H1 (cell line): ENCODE data around the gene ACTG1. TPM values are rescaled to one million over a fixed set of nuclear protein-coding genes. Genes with fewer than 3 reads are reported as not detected.

Source experiments
- CTCF ChIA-PET: fragments of 300-600 bp; sonication (Branson Sonifier 250); formaldehyde crosslinking; loops from one replicate; lab custom pipeline; 2021; ENCODE audit not compliant: partially characterized antibody; lab: Charles Lee
- POLR2A ChIA-PET: fragments of 300-600 bp; sonication (Branson Sonifier 250); formaldehyde crosslinking; loops from one replicate; lab custom pipeline; 2021; ENCODE audit warnings: inconsistent platforms; ENCODE audit not compliant: partially characterized antibody; lab: Charles Lee
- DNase-seq, 2 experiments: peaks; one replicate each; pipeline versions ENCODE4 v3.0.0 to v3.0.0-alpha.2; 2010 to 2022; ENCODE audit warnings: low spot score in 2 of 2, low read depth in 1 of 2, mixed read lengths in 1 of 2
- FAIRE-seq: peaks from 2 replicates; lab custom pipeline; 2011; peaks lifted over from hg19 to GRCh38; lab: Jason Lieb, UNC
- H2AFZ ChIP-seq: 2 replicates; pipeline ENCODE4 v1.8.1; 2012; ENCODE audit warnings: low read length, inconsistent platforms
- H2AK5ac ChIP-seq: 2 replicates; pipeline ENCODE4 v1.6.1; 2013; ENCODE audit warnings: low read depth, low read length
- H2BK120ac ChIP-seq: replicated peaks from 2 replicates; pipeline ENCODE3; 2013; ENCODE audit warnings: low read depth, low read length, inconsistent platforms
- H2BK12ac ChIP-seq: 2 replicates; pipeline ENCODE4 v1.6.1; 2013; ENCODE audit warnings: low read depth, low read length
- H2BK15ac ChIP-seq: 2 replicates; pipeline ENCODE4 v1.6.1; 2013; ENCODE audit warnings: low read length
- H2BK20ac ChIP-seq: 2 replicates; pipeline ENCODE4 v1.6.1; 2013; ENCODE audit warnings: low read length
- H2BK5ac ChIP-seq: 2 replicates; pipeline ENCODE4 v1.6.1; 2013; ENCODE audit warnings: low read depth, low read length
- H3K14ac ChIP-seq: 2 replicates; pipeline ENCODE4 v1.6.1; 2013; ENCODE audit warnings: inconsistent platforms; ENCODE audit not compliant: insufficient read length
- H3K18ac ChIP-seq: 2 replicates; pipeline ENCODE4 v1.6.1; 2013; ENCODE audit warnings: low read length; ENCODE audit errors: extremely low read depth
- H3K23ac ChIP-seq: 2 replicates; pipeline ENCODE4 v1.6.1; 2013; ENCODE audit warnings: inconsistent platforms; ENCODE audit not compliant: insufficient read length
- H3K23me2 ChIP-seq: 2 replicates; pipeline ENCODE4 v1.6.1; 2013; ENCODE audit warnings: low read depth, low read length
- H3K27ac ChIP-seq: 2 replicates; pipeline ENCODE4 v1.6.1; 2011; ENCODE audit warnings: low read depth, low read length, inconsistent platforms
- H3K27me3 ChIP-seq, 4 experiments: replicated peaks in 1 of 4; 1 replicate in 1 of 4; 2 replicates in 3 of 4; pipeline versions ENCODE4 v1.6.1 to v1.8.1; 2011 to 2013; ENCODE audit warnings: low read length in 3 of 4, mild to moderate bottlenecking in 3 of 4, inconsistent platforms in 2 of 4, mixed read lengths in 2 of 4, moderate library complexity in 1 of 4; ENCODE audit not compliant: control insufficient read depth in 3 of 4, insufficient read depth in 3 of 4; ENCODE audit errors: extremely low read depth in 1 of 4
- H3K36me3 ChIP-seq, 4 experiments: 2 replicates each; pipeline versions ENCODE4 v1.6.1 to v1.8.1; 2011 to 2013; ENCODE audit warnings: mild to moderate bottlenecking in 4 of 4, low read length in 3 of 4, moderate library complexity in 2 of 4, control low read depth in 1 of 4, inconsistent platforms in 1 of 4; ENCODE audit not compliant: insufficient read depth in 4 of 4, control insufficient read depth in 2 of 4
- H3K4ac ChIP-seq: replicated peaks from 2 replicates; pipeline ENCODE3; 2013; ENCODE audit warnings: low read length, low read depth, mixed read lengths, inconsistent platforms; ENCODE audit not compliant: insufficient read length
- H3K4me1 ChIP-seq, 4 experiments: replicated peaks in 1 of 4; 1 replicate in 1 of 4; 2 replicates in 3 of 4; pipeline versions ENCODE4 v1.6.1 to v1.8.1; 2011 to 2013; ENCODE audit warnings: low read length in 3 of 4, inconsistent platforms in 2 of 4, mixed read lengths in 1 of 4; ENCODE audit not compliant: insufficient read depth in 4 of 4, control insufficient read depth in 3 of 4
- H3K4me2 ChIP-seq, 2 experiments: 2 replicates each; pipeline versions ENCODE4 v1.6.1 to v1.8.1; 2011 to 2013; ENCODE audit warnings: low read depth in 2 of 2, low read length in 2 of 2, control low read depth in 1 of 2, inconsistent platforms in 1 of 2, mild to moderate bottlenecking in 1 of 2; ENCODE audit not compliant: insufficient read depth in 1 of 2
- H3K4me3 ChIP-seq, 4 experiments: fragments of 200-600, 300-600 bp in 1 of 4; sonication (generic), shearing (Covaris generic), sonication (Bioruptor Twin) in 1 of 4; 2 replicates each; pipeline versions ENCODE4 v1.5.1 to v1.8.1; 2011 to 2016; ENCODE audit warnings: low read length in 4 of 4, low read depth in 3 of 4, control low read depth in 2 of 4, inconsistent platforms in 2 of 4, mild to moderate bottlenecking in 2 of 4, mixed read lengths in 1 of 4, moderate library complexity in 1 of 4; ENCODE audit not compliant: insufficient read depth in 2 of 4; ENCODE audit errors: extremely low read depth in 1 of 4
- H3K56ac ChIP-seq: replicated peaks from 2 replicates; pipeline ENCODE3; 2013; ENCODE audit warnings: low read depth, mild to moderate bottlenecking, mixed read lengths, low read length, inconsistent platforms; ENCODE audit not compliant: insufficient read length
- H3K79me1 ChIP-seq: 2 replicates; pipeline ENCODE4 v1.6.1; 2013; ENCODE audit warnings: low read depth, low read length, control low read depth
- H3K79me2 ChIP-seq, 2 experiments: 2 replicates each; pipeline versions ENCODE4 v1.6.1 to v1.8.1; 2012 to 2013; ENCODE audit warnings: low read length in 2 of 2, mild to moderate bottlenecking in 2 of 2, inconsistent platforms in 1 of 2; ENCODE audit not compliant: insufficient read depth in 2 of 2, control insufficient read depth in 1 of 2
- H3K9ac ChIP-seq, 4 experiments: replicated peaks in 1 of 4; 1 replicate in 1 of 4; 2 replicates in 3 of 4; pipeline versions ENCODE4 v1.6.1 to v1.8.1; 2011 to 2013; ENCODE audit warnings: low read depth in 3 of 4, low read length in 3 of 4, control low read depth in 2 of 4, mild to moderate bottlenecking in 2 of 4, moderate library complexity in 2 of 4, inconsistent platforms in 1 of 4; ENCODE audit errors: extremely low read depth in 1 of 4
- H3K9me3 ChIP-seq, 2 experiments: 2 replicates each; pipeline versions ENCODE4 v1.6.1 to v1.8.1; 2012 to 2013; ENCODE audit warnings: mild to moderate bottlenecking in 2 of 2, moderate library complexity in 2 of 2, control low read depth in 1 of 2, inconsistent platforms in 1 of 2, low read depth in 1 of 2, low read length in 1 of 2, mixed read lengths in 1 of 2; ENCODE audit not compliant: insufficient read depth in 2 of 2
- H4K20me1 ChIP-seq, 2 experiments: replicated peaks in 1 of 2; 2 replicates each; pipeline versions ENCODE3 to v1.8.1; 2011 to 2013; ENCODE audit warnings: inconsistent platforms in 2 of 2, low read length in 2 of 2, mild to moderate bottlenecking in 1 of 2; ENCODE audit not compliant: insufficient read depth in 2 of 2, control insufficient read depth in 1 of 2
- H4K5ac ChIP-seq: 2 replicates; pipeline ENCODE4 v1.6.1; 2013; ENCODE audit warnings: low read length, low read depth, mixed read lengths, inconsistent platforms; ENCODE audit not compliant: insufficient read length
- H4K8ac ChIP-seq: 2 replicates; pipeline ENCODE4 v1.8.0; 2013; ENCODE audit warnings: mild to moderate bottlenecking, moderate library complexity, low read length, inconsistent platforms; ENCODE audit not compliant: insufficient read depth; ENCODE audit errors: extremely low read depth
- H4K91ac ChIP-seq: replicated peaks from 2 replicates; pipeline ENCODE3; 2013; ENCODE audit warnings: low read length, mixed read lengths, inconsistent platforms; ENCODE audit not compliant: insufficient read length
- ATF3 ChIP-seq: IDR thresholded peaks from 2 replicates; pipeline ENCODE4 v1.6.1; 2011; ENCODE audit warnings: low read depth, mild to moderate bottlenecking, low read length; ENCODE audit not compliant: insufficient read depth
- CHD1 ChIP-seq: IDR thresholded peaks from 2 replicates; pipeline ENCODE4 v1.6.1; 2012; ENCODE audit warnings: low read depth, low read length, improper control_type of control experiment
- FOSL1 ChIP-seq: IDR thresholded peaks from 2 replicates; pipeline ENCODE4 v1.6.1; 2011; ENCODE audit warnings: mild to moderate bottlenecking, low read depth, low read length, moderate library complexity; ENCODE audit not compliant: insufficient read depth
- KDM4A ChIP-seq: IDR thresholded peaks from one replicate; pipeline ENCODE4 v1.7.1; 2012; ENCODE audit warnings: low read depth, mild to moderate bottlenecking, moderate library complexity, low read length, inconsistent platforms; ENCODE audit not compliant: severe bottlenecking
- PHF8 ChIP-seq: fragments of 200-600 bp; sonication (generic); conservative IDR thresholded peaks from 2 replicates; pipeline ENCODE4 v1.7.1; 2012; ENCODE audit warnings: low read depth, mild to moderate bottlenecking, inconsistent platforms, low read length, moderate library complexity
- SIX5 ChIP-seq: IDR thresholded peaks from 2 replicates; pipeline ENCODE4 v1.6.1; 2011; ENCODE audit warnings: mild to moderate bottlenecking, low read depth, low read length
- TAF7 ChIP-seq: optimal IDR thresholded peaks from 2 replicates; pipeline ENCODE3; 2011; ENCODE audit warnings: low read depth, mild to moderate bottlenecking, inconsistent platforms, low read length, moderate library complexity, borderline replicate concordance
- TBP ChIP-seq: IDR thresholded peaks from 2 replicates; pipeline ENCODE4 v1.6.1; 2011; ENCODE audit warnings: low read depth, low read length, improper control_type of control experiment
- USF2 ChIP-seq: IDR thresholded peaks from 2 replicates; pipeline ENCODE4 v1.6.1; 2011; ENCODE audit warnings: low read length, improper control_type of control experiment
- WGBS, 2 experiments: shearing (Covaris generic) in 1 of 2; methylation state at CpG; one replicate each; pipeline versions ENCODE4 v1.1.6 to v1.1.7; 2013 to 2015; ENCODE audit warnings: low lambda C conversion rate in 2 of 2, mixed read lengths in 2 of 2, inconsistent platforms in 1 of 2, low coverage in 1 of 2, missing lambda C conversion rate in 1 of 2; ENCODE audit not compliant: insufficient replicate concordance in 2 of 2, insufficient coverage in 1 of 2, insufficient read length in 1 of 2; ENCODE audit errors: extremely low coverage in 1 of 2, missing lambda C conversion rate in 1 of 2; 5-methylcytosine and 5-hydroxymethylcytosine counted together
- polyA plus RNA-seq, 7 experiments: library from polyadenylated mRNA; depleted of rRNA in 3 of 7; stranded (reverse) in 5 of 7; unstranded in 2 of 7; fragments of >200 nt in 5 of 7; fragments of 200-250 nt in 2 of 7; gene quantifications; 1 replicate in 5 of 7; 2 replicates in 1 of 7; 4 replicates in 1 of 7; pipeline versions ENCODE4 v1.2.1 to v1.2.3, GENCODE V29; 2011 to 2013; ENCODE audit warnings: missing spikeins in 2 of 7, mixed read lengths in 2 of 7
- total RNA-seq: library from RNA; stranded (reverse); fragmentation: NEBNext Ultra II Directional; extraction: Animal tissue kit (Norgen Biotek cat#: 25700); gene quantifications from 2 replicates; pipeline ENCODE4 v1.2.1, GENCODE V29; 2021

ACTG1 gene
- total and polyA plus RNA-seq, 2 of the 8 experiments (the other 6 are each of a cell fraction or from before 2014, with no cell fraction given), result 3,535 to 5,010 TPM

- Histone ChIP-seq H4K8ac (peak within 1 kb of the TSS; percentile 87), H3K27ac (peak within 1 kb of the TSS; percentile 13; the same call in 1 of the 2 replicates), H4K5ac (peak within 1 kb of the TSS; percentile 84), H2BK20ac (no peak within 1 kb of the TSS), H3K4ac (peak within 1 kb of the TSS; percentile 5), H3K56ac (peak within 1 kb of the TSS; percentile 70), H2BK120ac (no peak within 1 kb of the TSS), H3K18ac (peak within 1 kb of the TSS; percentile 90), H3K9me3 (no peaks in the 10 kb centered on the region), H4K20me1 (peaks cover under 1 to 14% of the 10 kb centered on the region in 2 experiments), H4K91ac (peak within 1 kb of the TSS; percentile 65), H2AK5ac (no peak within 1 kb of the TSS), H3K4me1 (peaks cover 3 to 17% (median 8%) of the 10 kb centered on the region in 4 experiments), H3K36me3 (peaks cover 0 to 11% (median 8%) of the 10 kb centered on the region in 4 experiments; a peak in 6 of 8 replicates), H3K4me2 (peak within 1 kb of the TSS; percentile 85 to 87), H3K14ac (no peak within 1 kb of the TSS), H3K79me2 (peaks cover 0 to 10% of the 10 kb centered on the region in 2 experiments; a peak in 1 of 4 replicates), H2AFZ (peak within 1 kb of the TSS; percentile 37; the same call in 1 of the 2 replicates), H3K27me3 (no peaks in the 10 kb centered on the region), H2BK15ac (no peak within 1 kb of the TSS), H2BK12ac (no peak within 1 kb of the TSS), H3K9ac (peak within 1 kb of the TSS; percentile 63 to 74 (median 68); a peak in 6 of 7 replicates), H3K4me3 (peak within 1 kb of the TSS; percentile 69 to 94 (median 84)), H3K23ac (no peak within 1 kb of the TSS), H2BK5ac (peak within 1 kb of the TSS; percentile 78), H3K23me2 (peaks cover 9% of the 10 kb centered on the region; the same call in 1 of the 2 replicates), H3K79me1 (peaks cover 4% of the 10 kb centered on the region; the same call in 1 of the 2 replicates)
- ChIA-PET POLR2A (interaction anchor here (0.6 to 5.0 kb wide), 26 partner anchors 8 to 322 kb away, joined by 3 to 50 read pairs (median 4); partner anchors contain the start of genes ACTG1, MRPL12, NPLOC4 and TSPAN10), CTCF (interaction anchor here (0.6 to 2.2 kb wide), 7 partner anchors 11 to 298 kb away, joined by 3 to 6 read pairs (median 3); no protein-coding TSS in a partner anchor)
- 2% methylated on average over 58 of the region's 85 CpGs; no CpG with 5 or more reads in 1 of the 2 experiments for WGBS, 2 experiments
- DNase-seq (peak in 1 of 2 experiments; percentile 90), FAIRE-seq (no peak)
- TF ChIP-seq TAF7 (peak; percentile 69), USF2 (peak; percentile 13; the same call in 1 of the 2 replicates), SIX5 (no peak), CHD1 (no peak), ATF3 (peak; percentile 89; the same call in 1 of the 2 replicates), TBP (peak; percentile 75), FOSL1 (no peak), KDM4A (peak; percentile 68), PHF8 (peak; percentile 49)
These were observed 39.8 kb upstream of the ACTG1 start, which contains the start of gene FAAP100 for GRCh38 chr17:81552244-81553017. Gene FAAP100, minus strand, starts transcription at chr17:81552353. Its CDS starts 23 bp downstream, at chr17:81552330.
